GM12878 (cell line): Measurements from ENCODE around the gene NCAM1. TPM values are rescaled to one million over a fixed set of nuclear protein-coding genes. Genes with fewer than 3 reads are reported as not detected.

Experiments
- ATAC-seq: fragments of 200-7000 bp; cut with Tn5 transposase; 3 replicates; pipeline ENCODE4 v1.9.1; 2020; ENCODE audit warnings: mild to moderate bottlenecking, moderate library complexity
- BruUV-seq: library from RNA; stranded (reverse); fragments of 400-500 nt; replicated peaks from 2 replicates; lab custom pipeline; 2021; lab: Mats Ljungman, UMichigan
- CTCF ChIA-PET: fragments of 300-600 bp; sonication (Branson Sonifier 250); formaldehyde crosslinking; extraction: SDS; loops from one replicate; lab custom pipeline; 2021; ENCODE audit warnings: inconsistent platforms; lab: Yijun Ruan, JAX
- POLR2A ChIA-PET: fragments of 350-600 bp; formaldehyde crosslinking; extraction: SDS; loops from one replicate; lab custom pipeline; 2021; ENCODE audit warnings: inconsistent platforms; lab: Charles Lee
- RAD21 ChIA-PET: fragments of 300-600 bp; sonication (Branson Sonifier 250); formaldehyde crosslinking; loops from one replicate; lab custom pipeline; 2023; ENCODE audit warnings: antibody characterized with exemption; ENCODE audit not compliant: unreplicated experiment; lab: Charles Lee
- SMC1A ChIA-PET: fragments of 300-600 bp; sonication (Branson Sonifier 250); formaldehyde crosslinking; loops from one replicate; lab custom pipeline; 2023; ENCODE audit not compliant: unreplicated experiment, uncharacterized antibody; lab: Charles Lee
- DNase-seq: peaks from one replicate; pipeline ENCODE4 v3.0.0-alpha.2; 2011; ENCODE audit warnings: low read depth, low spot score
- FAIRE-seq: peaks from 3 replicates; lab custom pipeline; 2011; peaks lifted over from hg19 to GRCh38; lab: Jason Lieb, UNC
- H2AFZ ChIP-seq: 2 replicates; pipeline ENCODE4 v1.6.0; 2011; ENCODE audit warnings: low read depth, low read length, control low read depth; ENCODE audit not compliant: control insufficient read depth
- H3K27ac ChIP-seq: 2 replicates; pipeline ENCODE4 v1.5.1; 2011; ENCODE audit warnings: control low read depth; ENCODE audit not compliant: control insufficient read depth, insufficient read depth
- H3K27me3 ChIP-seq, 2 experiments: replicated peaks in 1 of 2; 2 replicates each; pipeline versions ENCODE4 v1.6.0 to v1.6.1; 2011; ENCODE audit warnings: low read length in 1 of 2; ENCODE audit not compliant: control insufficient read depth in 2 of 2, insufficient read depth in 2 of 2
- H3K36me3 ChIP-seq, 2 experiments: 2 replicates each; pipeline ENCODE4 v1.5.1; 2011; ENCODE audit warnings: low read length in 1 of 2; ENCODE audit not compliant: control insufficient read depth in 2 of 2, insufficient read depth in 2 of 2
- H3K4me1 ChIP-seq: 2 replicates; pipeline ENCODE4 v1.6.1; 2011; ENCODE audit warnings: mild to moderate bottlenecking, low read length, moderate library complexity, mixed read lengths; ENCODE audit not compliant: control insufficient read depth, insufficient read depth
- H3K4me2 ChIP-seq: 2 replicates; pipeline ENCODE4 v1.6.0; 2011; ENCODE audit warnings: control low read depth; ENCODE audit not compliant: control insufficient read depth, insufficient read depth
- H3K4me3 ChIP-seq: fragments of 200-600 bp; sonication (generic); 2 replicates; pipeline ENCODE4 v1.5.1; 2016
- H3K79me2 ChIP-seq: 2 replicates; pipeline ENCODE4 v1.6.0; 2011; ENCODE audit warnings: low read length; ENCODE audit not compliant: control insufficient read depth, insufficient read depth
- H3K9ac ChIP-seq: 2 replicates; pipeline ENCODE4 v1.8.0; 2011; ENCODE audit warnings: low read length, control low read depth, mixed read lengths; ENCODE audit not compliant: control insufficient read depth, insufficient read depth
- H3K9me3 ChIP-seq: replicated peaks from 3 replicates; pipeline ENCODE4 v1.5.1; 2011; ENCODE audit warnings: mild to moderate bottlenecking, low read length; ENCODE audit not compliant: control insufficient read depth, insufficient read depth
- H4K20me1 ChIP-seq: 2 replicates; pipeline ENCODE4 v1.6.0; 2011; ENCODE audit not compliant: control insufficient read depth, insufficient read depth
- ATF3 ChIP-seq: IDR thresholded peaks from 2 replicates; pipeline ENCODE4 v1.6.1; 2011; ENCODE audit warnings: low read depth, mild to moderate bottlenecking, low read length, moderate library complexity, borderline replicate concordance; ENCODE audit errors: extremely low read depth
- DPF2 ChIP-seq: fragments of 450-650 bp; IDR thresholded peaks from 2 replicates; pipeline ENCODE4 v1.6.1; 2017; ENCODE audit warnings: mild to moderate bottlenecking
- E2F4 ChIP-seq: IDR thresholded peaks from 2 replicates; pipeline ENCODE4 v1.6.1; 2012; ENCODE audit warnings: low read depth, low read length, improper control_type of control experiment
- EGR1 ChIP-seq, 2 experiments: IDR thresholded peaks; 1 replicate in 1 of 2; 2 replicates in 1 of 2; pipeline ENCODE4 v1.6.1; 2011 to 2012; ENCODE audit warnings: low read depth in 2 of 2, low read length in 2 of 2, borderline replicate concordance in 1 of 2, mild to moderate bottlenecking in 1 of 2, moderate library complexity in 1 of 2
- ETV6 ChIP-seq, 2 experiments: fragments of 450-650 bp in 1 of 2; IDR thresholded peaks in 1 of 2; conservative IDR thresholded peaks in 1 of 2; 2 replicates each; pipeline ENCODE4 v1.6.1; 2014; ENCODE audit warnings: antibody characterized with exemption in 1 of 2, borderline replicate concordance in 1 of 2, low read depth in 1 of 2, mild to moderate bottlenecking in 1 of 2, moderate library complexity in 1 of 2
- GATAD2B ChIP-seq: fragments of 450-650 bp; conservative IDR thresholded peaks from 2 replicates; pipeline ENCODE4 v1.6.1; 2017; ENCODE audit warnings: low read depth, mild to moderate bottlenecking, moderate library complexity
- HDGF ChIP-seq: fragments of 450-650 bp; IDR thresholded peaks from 2 replicates; pipeline ENCODE4 v1.6.1; 2016; ENCODE audit warnings: antibody characterized with exemption
- IKZF2 ChIP-seq, 2 experiments: fragments of 450-650 bp; IDR thresholded peaks; 2 replicates each; pipeline ENCODE4 v1.6.1; 2017; ENCODE audit warnings: mild to moderate bottlenecking in 2 of 2, moderate library complexity in 2 of 2
- MXI1 ChIP-seq: fragments of 150-350 bp; IDR thresholded peaks from 2 replicates; pipeline ENCODE4 v1.6.1; 2011; ENCODE audit warnings: low read depth, mild to moderate bottlenecking, inconsistent platforms, low read length, improper control_type of control experiment
- POLR2AphosphoS2 ChIP-seq: IDR thresholded peaks from 2 replicates; pipeline ENCODE4 v1.6.1; 2011; ENCODE audit warnings: low read depth, mild to moderate bottlenecking, low read length, improper control_type of control experiment, moderate library complexity
- SMAD1 ChIP-seq: fragments of 450-650 bp; IDR thresholded peaks from 2 replicates; pipeline ENCODE4 v1.6.1; 2018; ENCODE audit warnings: mild to moderate bottlenecking, low read depth; ENCODE audit not compliant: partially characterized antibody
- SMAD5 ChIP-seq: IDR thresholded peaks from 2 replicates; pipeline ENCODE4 v1.6.1; 2016; ENCODE audit warnings: antibody characterized with exemption, low read depth
- SUZ12 ChIP-seq: fragments of 200-600 bp; sonication (generic); IDR thresholded peaks from one replicate; pipeline ENCODE4 v1.6.1; 2018; ENCODE audit warnings: antibody characterized with exemption, mild to moderate bottlenecking; ENCODE audit not compliant: unreplicated experiment
- YY1 ChIP-seq: IDR thresholded peaks from 2 replicates; pipeline ENCODE4 v1.6.1; 2011; ENCODE audit warnings: low read depth, mild to moderate bottlenecking, low read length
- WGBS: methylation state at CpG from one replicate; pipeline ENCODE4 v1.1.6; 2016; ENCODE audit warnings: low lambda C conversion rate; ENCODE audit not compliant: insufficient replicate concordance, insufficient coverage; ENCODE audit errors: missing lambda C conversion rate; 5-methylcytosine and 5-hydroxymethylcytosine counted together
- in situ Hi-C: fragments of 300-500 bp; cut with MboI; formaldehyde crosslinking; loops from 9 replicates; pipeline ENCODE4 v1.14.3; 2018; ENCODE audit warnings: mixed read lengths
- intact Hi-C: fragments of 100-400 bp; cut with micrococcal nuclease; formaldehyde crosslinking; loops from one replicate; pipeline ENCODE4 v1.14.2; 2022; ENCODE audit not compliant: unreplicated experiment
- polyA plus RNA-seq, 11 experiments: library from polyadenylated mRNA; depleted of rRNA in 4 of 11; unstranded in 6 of 11; stranded (reverse) in 5 of 11; fragments of >200 nt; fragmentation: Nextera tagmentation in 4 of 11; fragmentation: Illumina TruSeq in 1 of 11; extraction: Ambion mirVana in 4 of 11; extraction: Trizol in 1 of 11; gene quantifications; 1 replicate in 1 of 11; 2 replicates in 10 of 11; pipeline versions ENCODE4 v1.2.1 to v1.2.3, GENCODE V29; 2011 to 2016; ENCODE audit warnings: inconsistent platforms in 2 of 11, missing spikeins in 2 of 11, low read depth in 1 of 11
- total RNA-seq, 4 experiments: library from RNA; depleted of rRNA in 3 of 4; stranded (reverse); fragments of >200 nt in 3 of 4; fragmentation: Illumina TruSeq in 1 of 4; extraction: Trizol in 1 of 4; gene quantifications; 2 replicates each; pipeline versions ENCODE4 v1.2.1 to v1.2.3, GENCODE V29; 2013 to 2021

Gene NCAM1
- total and polyA plus RNA-seq, 10 of the 15 experiments (the other 5 are each of a cell fraction or from before 2014, with no cell fraction given), result 0.10 to 0.23 (median 0.11) TPM; not detected in 7

GRCh38 chr11:113278925-113279324 lies 317.7 kb downstream of the NCAM1 start:
- Histone ChIP-seq H3K79me2 (no peaks in the 10 kb centered on the region), H3K9ac (no peak overlapping the region), H3K9me3 (no peaks in the 10 kb centered on the region), H3K36me3 (no peaks in the 10 kb centered on the region), H2AFZ (no peak overlapping the region), H3K4me3 (no peak overlapping the region), H3K27me3 (no peaks in the 10 kb centered on the region; a peak in 1 of 4 replicates), H4K20me1 (no peaks in the 10 kb centered on the region), H3K4me1 (no peaks in the 10 kb centered on the region), H3K27ac (no peak overlapping the region), H3K4me2 (no peak overlapping the region)
- ChIA-PET POLR2A (no interaction called here), CTCF (no interaction called here), SMC1A (interaction anchor here (2.0 kb wide), 1 partner anchor 11 kb away, joined by 8 read pairs; no protein-coding TSS in a partner anchor), RAD21 (interaction anchor here (0.5 kb wide), 1 partner anchor 97 kb away, joined by 3 read pairs; no protein-coding TSS in a partner anchor)
- FAIRE-seq, result no peak
- no peak for ATAC-seq
- BruUV-seq, result no TSS peak
- no peak for DNase-seq
- intact Hi-C loops, result no loop called here
- 19% methylated on average over 4 of the region's 4 CpGs for WGBS
- in situ Hi-C loops, result no loop called here
- TF ChIP-seq E2F4 (no peak), ATF3 (no peak), MXI1 (no peak), DPF2 (no peak), SMAD1 (no peak), EGR1 (IDR thresholded peaks at IDR 0.05; ENCODE audit: borderline replicate concordance in 1 of 2, low read depth in 2 of 2, low read length in 2 of 2) (no peak), HDGF (no peak), ETV6 (conservative IDR thresholded peaks at IDR 0.05 in 1 of 2, IDR thresholded peaks at IDR 0.05 in 1 of 2; ENCODE audit: borderline replicate concordance in 1 of 2, low read depth in 1 of 2) (no peak), GATAD2B (no peak), SUZ12 (no peak), YY1 (no peak), SMAD5 (no peak), IKZF2 (IDR thresholded peaks at IDR 0.05) (no peak), POLR2AphosphoS2 (no peak)
